ENCODE measurements around the gene ZNF33A.
"Not testable (repeated sequence)": the region's sequence is repeated elsewhere in the genome, so short reads cannot be mapped to it uniquely, and the experiment has no call there.

The ZNF33A gene

DNA sequence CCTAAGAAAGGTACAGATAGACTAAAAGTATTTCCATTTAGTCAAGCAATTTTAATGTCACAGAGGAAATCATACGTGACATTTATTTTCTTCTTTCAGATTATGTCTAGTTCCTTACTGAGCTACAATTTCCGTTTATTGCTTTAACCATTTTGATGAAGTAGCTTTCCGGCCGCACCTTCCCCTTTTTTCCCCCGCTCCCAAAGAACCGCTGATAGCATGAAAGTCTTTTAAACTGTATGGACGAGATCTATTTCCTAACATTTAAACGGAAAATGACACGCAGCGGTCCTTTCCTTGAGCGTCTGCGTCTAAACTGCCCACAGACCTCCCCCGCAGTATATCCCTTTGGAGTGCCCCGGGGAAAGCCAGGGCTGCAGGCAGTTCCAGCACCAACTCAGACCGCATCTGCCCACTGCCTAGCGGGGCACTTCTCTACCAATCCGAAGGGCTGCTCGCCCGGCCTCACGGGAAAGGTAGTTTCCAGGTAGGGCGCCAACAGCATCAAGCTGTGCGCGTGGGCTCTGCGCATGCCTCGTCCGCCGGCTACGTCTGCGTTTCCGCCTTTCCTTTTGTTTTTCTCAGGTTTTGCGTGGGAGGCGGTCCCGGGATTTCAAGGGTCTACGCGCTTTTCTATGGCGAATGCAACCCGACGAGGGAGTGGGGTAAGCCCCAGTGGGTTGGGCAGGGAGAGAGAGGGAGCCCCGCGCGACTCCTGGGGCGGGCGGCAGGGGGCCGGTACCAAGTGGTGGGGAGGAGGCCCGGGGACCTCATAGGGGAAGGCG lies at the start of gene ZNF33A:
Gene ZNF33A, plus strand, starts transcription at position 557 of the 785 bp plus-strand sequence. CDS start 1,667 bp downstream, outside the sequence.
- peak; percentile 92 for DNase-seq

DNA sequence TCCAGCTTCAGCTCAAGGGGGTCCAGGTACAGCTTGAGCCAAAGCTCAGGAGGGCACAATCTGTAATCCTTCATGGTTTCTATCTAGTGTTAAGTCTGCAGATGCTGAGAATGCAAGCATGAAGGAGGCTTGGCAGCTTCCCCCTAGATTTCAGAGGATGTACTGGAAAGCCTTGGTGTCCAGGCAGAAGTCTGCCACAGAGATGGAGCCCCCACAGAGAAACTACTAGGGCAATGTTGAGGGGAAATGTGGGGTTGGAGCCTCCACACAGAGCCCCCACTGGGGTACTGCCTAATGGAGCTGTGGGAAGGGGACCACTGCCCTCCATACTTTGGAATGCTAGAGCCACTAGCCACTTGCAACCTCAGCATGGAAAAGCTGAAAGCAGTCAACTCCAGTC lies 45.5 kb upstream of the ZNF33A start:
- no peak for DNase-seq

DNA sequence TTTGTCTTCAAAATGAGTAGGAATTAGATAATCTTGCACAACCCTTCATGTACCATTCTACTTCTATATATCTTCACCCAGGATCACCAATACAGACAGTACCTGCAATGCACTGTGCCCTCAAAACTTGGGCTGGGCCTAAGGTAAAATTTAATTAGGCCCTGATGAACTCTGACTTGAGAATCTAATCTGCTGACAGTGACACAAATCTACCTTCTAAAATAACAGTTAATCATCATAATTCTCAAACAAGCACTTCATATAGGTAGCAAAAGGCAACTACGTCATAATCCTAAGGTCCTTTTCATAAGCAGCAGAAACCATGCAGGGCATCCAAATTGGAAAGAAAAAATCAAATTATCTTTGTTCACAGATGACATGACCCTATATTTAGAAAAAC lies 38.1 kb upstream of the ZNF33A start:
- DNase-seq = no peak

DNA sequence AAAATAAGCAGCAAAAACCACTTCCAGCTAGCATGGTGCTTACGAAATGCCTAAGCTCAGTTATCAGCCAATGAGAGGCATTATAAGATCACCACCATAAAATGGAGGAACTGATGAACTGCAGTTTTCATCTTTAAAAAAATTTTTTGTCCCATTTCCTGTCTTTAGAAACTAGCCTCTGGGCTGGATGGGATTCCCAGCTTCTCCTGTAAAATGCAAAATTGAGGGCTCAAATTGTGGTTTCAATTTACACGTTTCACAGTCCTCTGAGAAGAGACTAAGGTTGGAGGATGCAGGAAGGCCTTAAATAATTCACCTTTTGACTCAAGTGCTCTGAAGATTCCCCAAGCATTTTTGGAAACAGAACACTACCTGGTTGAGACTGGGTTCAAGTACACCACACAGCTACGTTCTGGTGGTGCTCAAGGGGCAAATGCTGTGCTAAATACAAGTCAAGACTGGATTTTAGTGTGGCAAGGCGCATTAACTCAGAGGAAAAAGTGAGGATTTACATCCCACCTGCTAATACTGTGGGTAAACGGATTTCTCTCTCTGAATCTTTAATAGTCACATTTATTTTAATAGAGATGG lies 35.0 kb upstream of the ZNF33A start:
- peak; percentile 48 for DNase-seq

DNA sequence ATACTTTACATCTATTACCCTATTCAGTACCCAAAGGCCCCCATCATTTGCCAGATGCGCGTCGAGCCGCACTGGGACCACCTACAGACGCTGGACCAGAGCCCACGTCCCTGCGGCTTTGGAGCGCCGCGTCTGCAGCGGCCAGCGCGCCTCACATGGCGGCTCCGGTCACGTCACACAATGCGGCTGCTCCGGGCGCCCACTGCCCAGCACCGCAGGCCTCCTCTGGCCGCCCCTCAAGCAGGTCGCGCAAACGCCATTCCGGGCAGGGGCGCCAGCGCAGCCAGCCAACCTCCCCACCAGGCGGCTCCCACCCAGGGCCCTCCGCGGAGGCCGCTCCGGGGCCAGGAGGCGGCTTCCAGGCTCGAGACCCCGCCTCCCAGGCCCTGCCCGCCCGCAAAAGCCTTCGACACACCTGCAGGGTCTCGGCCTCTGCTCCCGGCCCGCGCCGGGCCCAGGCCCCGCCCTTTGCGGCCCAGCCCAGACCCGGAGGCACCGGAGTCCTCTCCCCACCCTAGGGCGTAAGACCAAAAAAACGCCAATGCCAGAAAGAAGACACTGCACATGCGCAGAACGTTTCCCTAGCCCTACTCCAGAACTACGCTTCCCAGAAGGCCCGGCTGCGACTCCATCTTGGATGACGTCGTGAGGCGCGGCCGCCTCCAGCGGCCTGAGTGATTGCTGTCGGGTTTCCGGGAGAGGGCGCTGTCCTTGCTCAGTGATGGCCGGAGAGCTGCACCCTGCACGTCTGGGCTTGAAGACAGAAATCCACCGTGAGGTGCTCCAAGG lies 34.2 kb upstream of the ZNF33A start, which contains the start of gene ZNF25:
Gene ZNF25, minus strand, starts transcription at position 557 of the 789 bp plus-strand sequence. CDS start 4,925 bp downstream, outside the sequence.
- DNase-seq = peak; percentile 95

DNA sequence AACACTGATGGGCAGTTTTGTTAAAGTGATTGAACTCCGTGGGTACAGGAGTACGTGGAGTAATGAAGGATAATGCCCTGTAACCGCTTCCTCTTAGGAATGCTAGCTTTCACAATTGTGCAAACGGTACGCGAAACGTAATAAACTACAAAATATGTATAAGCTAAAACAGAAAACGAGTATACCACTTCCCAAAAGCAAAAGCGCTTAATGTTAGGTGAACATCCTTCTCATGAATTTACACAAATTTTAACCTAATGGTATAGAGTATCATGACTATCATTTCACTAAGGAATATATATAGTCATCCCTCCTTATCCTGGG lies 33.6 kb upstream of the ZNF33A start:
- DNase-seq = no peak

DNA sequence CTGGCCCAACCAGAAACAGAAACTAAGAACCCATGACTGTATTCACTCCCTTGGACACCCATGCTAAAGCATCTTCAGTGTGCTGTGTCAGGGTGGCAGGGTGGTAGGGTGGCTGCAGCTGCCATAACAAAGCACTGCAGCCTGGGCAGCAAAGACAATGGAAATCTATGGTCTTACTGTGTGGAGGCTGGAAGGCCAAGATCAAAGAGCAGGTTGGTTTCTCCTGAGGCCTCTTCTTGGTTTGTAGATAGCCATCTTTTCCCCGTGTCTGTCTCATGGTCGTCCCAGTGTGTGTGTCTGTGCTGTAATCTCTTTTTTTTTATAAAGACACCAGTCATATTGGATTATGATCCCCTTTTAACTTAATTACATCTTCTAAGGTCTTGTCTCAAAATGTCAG lies 18.8 kb upstream of the ZNF33A start:
- no peak for DNase-seq

DNA sequence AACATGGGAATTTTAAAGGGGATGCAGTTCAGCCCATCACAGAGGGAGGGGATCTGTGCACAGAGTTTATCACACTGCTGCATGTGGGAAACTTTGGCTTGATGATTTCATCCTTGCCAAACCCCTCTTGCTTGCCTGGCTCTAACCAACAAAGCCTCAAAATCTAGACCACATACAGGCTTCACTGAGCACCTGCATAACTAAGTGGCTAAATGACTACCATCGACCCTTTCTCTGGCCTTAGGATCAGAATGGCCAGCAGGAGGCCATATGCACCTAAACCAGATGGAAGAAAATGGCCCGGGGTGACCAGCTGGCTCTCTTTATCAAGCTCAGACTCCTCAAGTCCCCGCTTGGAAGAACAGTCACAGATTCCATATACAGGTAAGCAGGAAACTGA lies 18.4 kb upstream of the ZNF33A start:
- DNase-seq = no peak

DNA sequence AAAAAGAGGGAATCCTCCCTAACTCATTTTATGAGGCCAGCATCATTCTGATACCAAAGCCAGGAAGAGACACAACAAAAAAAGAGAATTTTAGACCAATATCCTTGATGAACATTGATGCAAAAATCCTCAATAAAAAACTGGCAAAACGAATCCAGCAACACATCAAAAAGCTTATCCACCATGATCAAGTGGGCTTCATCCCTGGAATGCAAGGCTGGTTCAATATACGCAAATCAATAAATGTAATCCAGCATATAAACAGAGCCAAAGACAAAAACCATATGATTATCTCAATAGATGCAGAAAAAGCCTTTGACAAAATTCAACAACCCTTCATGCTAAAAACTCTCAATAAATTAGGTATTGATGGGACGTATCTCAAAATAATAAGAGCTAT lies 11.6 kb upstream of the ZNF33A start:
- DNase-seq = not testable (repeated sequence)

DNA sequence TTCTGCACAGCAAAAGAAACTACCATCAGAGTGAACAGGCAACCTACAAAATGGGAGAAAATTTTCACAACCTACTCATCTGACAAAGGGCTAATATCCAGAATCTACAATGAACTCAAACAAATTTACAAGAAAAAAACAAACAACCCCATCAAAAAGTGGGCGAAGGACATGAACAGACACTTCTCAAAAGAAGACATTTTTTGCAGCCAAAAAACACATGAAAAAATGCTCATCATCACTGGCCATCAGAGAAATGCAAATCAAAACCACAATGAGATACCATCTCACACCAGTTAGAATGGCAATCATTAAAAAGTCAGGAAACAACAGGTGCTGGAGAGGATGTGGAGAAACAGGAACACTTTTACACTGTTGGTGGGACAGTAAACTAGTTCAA lies 10.0 kb upstream of the ZNF33A start:
- not testable (repeated sequence) for DNase-seq

DNA sequence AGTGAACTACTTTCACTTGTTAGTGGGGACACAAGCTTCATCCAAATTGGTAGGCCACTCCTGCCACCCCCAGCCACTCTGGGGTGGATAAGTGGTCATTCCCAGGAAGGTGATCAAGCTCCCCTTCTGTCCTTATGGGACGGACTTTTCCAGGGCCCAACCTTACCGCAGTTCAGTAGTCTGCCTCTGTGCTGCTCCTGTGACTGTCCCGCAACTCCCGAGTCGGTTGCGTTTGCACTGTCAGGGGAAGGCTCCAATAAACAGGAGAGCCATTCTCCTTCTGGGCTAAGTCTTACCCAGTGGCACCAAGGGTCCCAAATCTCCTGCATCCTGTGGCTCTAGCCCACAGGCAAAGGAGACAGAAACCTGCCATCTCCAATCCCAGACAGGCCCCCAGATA lies 7.4 kb upstream of the ZNF33A start:
- DNase-seq = no peak

DNA sequence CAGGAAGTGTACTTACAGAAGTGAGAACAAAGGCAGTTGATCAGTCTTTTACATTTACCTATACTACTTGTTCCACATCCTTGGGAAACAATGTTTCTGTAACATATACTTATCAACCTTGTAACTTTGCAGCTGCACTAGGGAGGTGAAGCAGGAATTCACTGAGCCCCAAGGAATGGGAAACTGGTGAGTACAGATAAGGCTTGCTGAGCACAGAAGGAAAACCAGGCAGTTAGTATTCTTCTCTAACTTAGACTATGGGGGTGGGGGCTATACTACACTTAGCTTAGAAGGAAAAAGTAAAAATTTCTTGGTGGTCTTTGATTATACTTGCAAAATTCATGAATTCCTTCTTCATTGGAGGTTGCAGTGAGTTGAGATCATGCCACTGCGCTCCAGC lies 6.9 kb upstream of the ZNF33A start:
- no peak for DNase-seq

DNA sequence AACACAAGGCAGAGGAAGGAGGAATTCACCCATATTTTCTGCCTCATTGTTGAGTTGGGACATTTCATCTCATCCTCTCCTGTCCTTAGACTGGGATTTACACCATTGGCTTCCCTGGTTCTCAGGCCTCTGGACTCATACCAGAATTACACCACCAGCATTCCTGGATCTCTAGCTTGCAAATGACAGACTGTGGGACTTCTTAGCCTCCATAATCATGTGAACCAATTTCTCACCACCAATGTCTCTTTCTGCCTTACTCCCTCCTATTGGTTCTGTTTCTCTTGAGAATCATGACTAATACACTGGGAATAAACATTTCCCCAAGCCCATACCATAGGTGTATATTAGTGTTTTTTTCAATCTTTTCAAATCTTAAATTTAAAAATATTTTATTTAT lies 2.9 kb upstream of the ZNF33A start:
- DNase-seq = no peak

DNA sequence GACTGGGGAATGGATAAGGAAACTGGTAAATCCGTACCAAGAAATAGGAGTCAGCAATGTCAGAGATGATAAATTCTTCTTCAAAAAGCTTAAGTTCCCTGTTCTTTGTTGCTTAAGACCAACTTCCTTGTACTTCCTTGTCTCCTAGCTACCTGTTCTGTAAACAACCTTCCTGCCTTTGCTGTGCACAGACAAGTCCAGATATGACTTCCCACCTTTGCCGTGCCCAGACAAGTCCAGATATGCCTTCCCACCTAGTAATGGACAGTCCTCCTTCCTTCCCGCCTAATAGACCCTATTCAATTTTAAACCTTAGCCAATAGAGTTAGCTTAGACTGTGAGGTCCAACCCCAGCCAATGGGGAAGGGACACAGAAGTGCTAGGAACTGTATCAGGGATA lies 2.5 kb upstream of the ZNF33A start:
- no peak for DNase-seq

DNA sequence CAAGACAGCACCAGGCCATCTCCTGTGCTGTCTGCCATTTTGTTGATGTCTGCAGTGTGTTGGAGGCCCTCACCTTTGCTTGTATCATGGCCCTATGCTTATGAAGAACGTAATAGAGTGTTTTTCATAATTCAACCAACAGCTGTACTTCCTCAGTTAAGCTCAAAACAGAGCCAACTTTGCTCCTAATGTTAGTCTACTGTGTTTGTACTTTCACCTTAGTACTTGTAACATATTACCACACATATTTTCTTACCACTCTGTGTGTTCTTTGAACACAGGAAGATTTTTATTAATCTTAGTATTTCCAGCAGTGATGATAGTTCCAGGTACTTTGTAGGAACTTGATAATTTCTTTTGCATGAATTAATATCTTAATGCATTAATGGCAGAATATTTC lies 5.9 kb downstream of the ZNF33A start:
- no peak for DNase-seq

DNA sequence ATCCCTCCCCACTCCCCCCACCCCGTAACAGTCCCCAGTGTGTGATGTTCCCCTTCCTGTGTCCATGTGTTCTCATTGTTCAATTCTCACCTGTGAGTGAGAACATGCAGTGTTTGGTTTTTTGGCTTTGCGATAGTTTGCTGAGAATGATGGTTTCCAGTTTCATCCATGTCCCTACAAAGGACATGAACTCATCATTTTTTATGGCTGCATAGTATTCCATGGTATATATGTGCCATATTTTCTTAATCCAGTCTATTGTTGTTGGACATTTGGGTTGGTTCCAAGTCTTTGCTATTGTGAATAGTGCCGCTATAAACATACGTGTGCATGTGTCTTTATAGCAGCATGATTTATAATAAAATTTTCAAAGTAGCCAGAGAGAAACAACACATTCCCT lies 8.6 kb downstream of the ZNF33A start:
- not testable (repeated sequence) for DNase-seq

DNA sequence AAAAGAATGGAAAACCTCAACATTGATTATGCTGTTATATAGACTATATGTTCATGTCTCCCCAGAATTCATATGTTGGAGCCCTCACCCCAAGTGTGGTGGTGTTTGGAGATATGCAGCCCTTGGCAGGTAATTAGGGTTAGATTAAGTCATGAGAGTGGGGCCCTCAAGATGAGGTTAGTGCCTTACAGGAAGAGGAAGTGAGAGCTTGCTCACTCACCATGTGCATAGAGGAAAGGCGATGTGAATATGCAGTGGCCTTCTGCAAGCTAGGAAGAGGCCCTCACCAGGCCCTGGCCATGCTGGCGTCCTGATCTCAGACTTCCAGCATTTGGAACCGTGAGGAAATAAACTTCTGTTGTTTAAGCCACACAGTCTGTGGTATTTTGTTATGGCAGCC lies 14.8 kb downstream of the ZNF33A start:
- no peak for DNase-seq

DNA sequence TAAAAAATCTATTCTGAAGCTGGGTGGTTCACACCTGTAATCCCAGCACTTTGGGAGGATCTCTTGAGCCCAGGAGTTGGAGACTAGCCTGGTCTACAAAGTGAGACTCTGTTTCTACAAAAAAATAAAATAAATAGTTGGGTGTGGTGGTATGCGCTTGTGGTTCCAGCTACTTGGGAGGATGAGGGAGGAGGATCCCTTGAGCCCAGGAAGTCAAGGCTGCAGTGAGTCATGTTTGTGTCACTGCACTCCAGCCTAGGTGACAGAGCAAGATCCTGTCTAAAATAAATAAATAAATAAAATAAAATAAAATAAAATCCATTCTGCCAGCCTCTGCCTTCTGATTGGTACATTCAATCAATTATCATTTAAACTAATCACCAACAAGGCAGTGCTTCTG lies 17.5 kb downstream of the ZNF33A start:
- no peak for DNase-seq

DNA sequence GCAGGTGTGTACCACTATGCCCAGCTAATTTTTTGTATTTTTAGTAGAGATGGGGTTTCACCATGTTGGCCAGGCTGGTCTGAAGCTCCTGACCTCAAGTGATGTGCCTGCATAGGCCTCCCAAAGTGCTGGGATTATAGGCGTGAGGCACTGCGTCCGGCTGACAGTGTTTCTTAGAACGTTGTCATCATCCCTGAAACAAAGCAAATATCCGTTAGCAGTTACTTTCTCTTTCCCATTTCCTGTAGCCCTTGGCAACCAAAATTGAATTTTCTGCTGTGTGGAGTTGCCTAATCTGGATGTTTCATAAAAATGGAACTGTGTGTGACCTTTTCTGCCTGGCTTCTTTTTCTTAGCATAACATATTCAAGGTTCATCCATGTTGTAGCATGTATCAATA lies 22.4 kb downstream of the ZNF33A start:
- no peak for DNase-seq

DNA sequence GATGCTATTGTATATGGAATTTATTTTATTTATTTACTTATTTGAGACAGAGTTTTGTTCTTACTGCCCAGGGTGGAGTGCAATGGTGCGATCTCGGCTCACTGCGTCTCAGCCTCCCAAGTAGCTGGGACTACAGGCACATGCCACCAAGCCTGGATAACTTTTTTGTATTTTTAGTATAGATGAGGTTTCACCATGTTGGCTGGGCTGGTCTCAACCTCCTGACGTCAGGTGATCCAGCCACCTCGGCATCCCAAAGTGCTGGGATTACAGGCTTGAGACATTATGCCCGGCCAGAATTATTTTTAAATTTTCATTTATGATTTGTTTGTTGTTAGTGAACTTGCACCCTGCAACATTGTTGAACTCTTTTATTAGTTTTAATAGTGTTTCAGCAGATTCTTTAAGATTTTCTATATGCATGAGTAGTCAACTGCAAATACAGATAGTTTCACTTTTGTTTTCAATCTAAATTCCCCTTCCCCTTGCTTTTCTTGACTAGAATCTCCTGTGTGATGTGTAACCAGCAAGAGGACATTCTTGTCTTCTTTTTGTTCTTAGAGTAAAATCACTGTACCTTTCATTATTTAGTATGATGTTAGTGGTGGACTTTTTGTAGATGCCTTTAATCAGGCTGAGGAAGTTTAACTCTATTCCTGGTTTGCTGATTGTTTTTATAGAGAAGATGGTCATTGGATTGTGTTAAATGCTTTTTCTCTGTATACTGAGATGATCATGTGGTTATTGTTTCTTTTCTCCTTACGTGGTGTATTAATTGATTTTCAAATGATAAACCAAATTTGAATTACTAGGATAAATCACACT lies 27.8 kb downstream of the ZNF33A start:
- DNase-seq = no peak

DNA sequence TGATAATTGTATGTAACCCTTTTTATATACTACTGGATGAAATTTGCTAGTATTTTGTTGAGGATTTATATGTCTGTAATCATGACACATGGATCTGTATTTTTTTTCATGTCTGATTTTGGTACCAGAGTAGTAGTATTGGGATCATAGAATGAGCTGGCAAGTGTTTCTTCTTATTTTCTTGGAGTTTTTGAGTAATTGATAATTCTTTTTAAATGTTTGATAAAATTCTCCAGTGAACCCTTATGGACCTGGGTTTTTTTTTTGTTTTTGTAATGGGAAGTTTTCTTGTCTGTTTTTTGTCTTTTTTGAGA lies 28.4 kb downstream of the ZNF33A start:
- DNase-seq = no peak

DNA sequence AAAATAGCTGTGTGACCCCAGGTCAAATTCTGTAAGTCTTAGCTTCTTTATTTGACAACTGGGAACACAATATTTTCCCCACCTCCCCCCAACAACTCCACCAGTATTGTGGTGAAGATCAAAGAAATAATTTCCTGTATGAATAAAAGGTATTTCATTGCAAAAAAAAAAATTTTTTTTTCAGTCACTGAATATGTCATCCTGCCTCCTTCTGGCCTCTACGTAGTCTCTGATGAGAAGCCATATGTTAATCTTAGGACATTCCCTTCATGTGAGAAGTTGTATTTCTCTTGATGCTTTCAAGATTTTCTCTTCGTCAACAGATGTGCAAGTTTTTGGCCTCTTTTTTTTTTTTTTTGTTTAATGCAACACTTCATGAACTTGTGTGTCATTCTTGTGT lies 33.0 kb downstream of the ZNF33A start:
- no peak for DNase-seq

DNA sequence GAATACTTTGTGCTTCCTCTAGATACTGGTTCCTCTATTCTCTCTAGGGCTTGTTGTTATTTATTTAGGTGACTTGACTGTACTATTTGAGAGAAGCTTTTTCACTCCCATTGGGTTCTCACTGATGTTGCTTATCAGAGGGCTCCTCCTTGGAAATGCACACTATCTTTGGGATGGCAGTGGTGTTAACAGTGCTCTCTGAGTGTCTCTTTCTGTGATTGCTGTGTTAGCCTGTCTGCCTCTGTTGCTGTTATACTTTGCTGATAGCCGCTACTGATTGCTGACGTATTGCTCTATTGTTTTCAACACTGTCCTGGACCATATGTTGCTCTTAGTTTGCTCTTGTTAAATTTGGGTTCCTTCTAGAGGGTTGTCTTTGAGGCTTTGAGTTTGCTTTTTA lies 34.7 kb downstream of the ZNF33A start:
- DNase-seq = no peak

Data from SHP77 treated with DMSO at 0.1 percent for 48 hours (cell line).